HUES48 (cell line): ENCODE results near the gene TMED8.

Source experiments
- H3K27ac ChIP-seq: one replicate; pipeline ENCODE4 v1.7.0; 2013; ENCODE audit warnings: low read depth, low read length, inconsistent platforms
- H3K27me3 ChIP-seq: 2 replicates; pipeline ENCODE4 v1.6.1; 2013; ENCODE audit warnings: mild to moderate bottlenecking, low read length; ENCODE audit not compliant: control insufficient read depth, insufficient read depth
- H3K36me3 ChIP-seq: 2 replicates; pipeline ENCODE4 v1.6.1; 2013; ENCODE audit warnings: low read length; ENCODE audit not compliant: control insufficient read depth, insufficient read depth
- H3K4me1 ChIP-seq: 2 replicates; pipeline ENCODE4 v1.6.1; 2013; ENCODE audit warnings: mild to moderate bottlenecking, low read length; ENCODE audit not compliant: control insufficient read depth, insufficient read depth
- H3K4me3 ChIP-seq: 2 replicates; pipeline ENCODE4 v1.5.1; 2013; ENCODE audit warnings: mild to moderate bottlenecking, low read depth, low read length
- H3K9ac ChIP-seq: 2 replicates; pipeline ENCODE4 v1.6.1; 2013; ENCODE audit warnings: mild to moderate bottlenecking, low read depth, low read length, moderate library complexity
- H3K9me3 ChIP-seq: 2 replicates; pipeline ENCODE4 v1.6.1; 2013; ENCODE audit warnings: low read length; ENCODE audit not compliant: control insufficient read depth, insufficient read depth

The TMED8 gene

DNA sequence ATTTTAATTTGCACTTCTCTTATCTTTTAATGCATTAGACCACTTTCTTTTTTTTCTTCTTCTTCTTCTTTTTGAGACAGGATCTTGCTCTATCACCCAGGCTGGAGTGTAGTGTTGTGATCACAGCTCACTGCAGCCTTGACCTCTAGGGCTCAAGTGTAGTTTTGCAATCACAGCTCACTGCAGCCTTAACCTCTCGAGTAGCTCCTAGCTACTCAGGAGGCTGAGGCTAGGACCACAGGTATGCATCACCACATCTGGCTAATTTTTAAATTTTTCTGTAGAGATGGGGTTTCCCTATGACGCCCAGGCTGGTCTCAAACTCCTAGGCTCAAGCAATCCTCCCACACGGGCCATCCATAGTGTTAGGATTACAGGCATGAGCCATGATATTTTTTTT, 12.7 kb downstream of the TMED8 start:
- no peaks in the 10 kb centered on the region for H3K4me1 ChIP-seq
- H3K9me3 ChIP-seq = no peaks in the 10 kb centered on the region
- H3K4me3 ChIP-seq = no peak overlapping the region
- H3K9ac ChIP-seq = no peak overlapping the region
- H3K27ac ChIP-seq = no peak overlapping the region
- no peaks in the 10 kb centered on the region for H3K27me3 ChIP-seq
- H3K36me3 ChIP-seq = no peaks in the 10 kb centered on the region

DNA sequence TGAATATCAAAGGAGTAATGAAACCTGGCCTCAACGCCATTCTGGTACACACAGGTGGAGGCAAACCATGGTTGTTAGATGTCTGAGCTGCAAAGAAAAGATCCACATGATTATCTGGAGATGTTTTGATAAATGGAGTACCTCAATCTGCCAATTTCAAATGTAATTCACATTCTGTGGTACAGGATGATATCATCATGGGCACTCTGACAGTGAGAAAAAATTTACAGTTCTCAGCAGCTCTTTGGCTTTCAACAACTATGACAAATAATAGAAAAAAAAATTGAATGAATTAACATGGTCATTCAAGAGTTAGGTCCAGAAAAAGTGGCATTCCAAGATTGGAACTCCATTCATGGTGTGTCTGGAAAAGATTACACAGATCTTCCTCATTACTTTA, 17.3 kb downstream of the TMED8 start:
- Histone ChIP-seq H3K36me3 (no peaks in the 10 kb centered on the region), H3K27me3 (no peaks in the 10 kb centered on the region), H3K9ac (no peak overlapping the region), H3K9me3 (no peaks in the 10 kb centered on the region), H3K4me1 (no peaks in the 10 kb centered on the region), H3K4me3 (no peak overlapping the region), H3K27ac (no peak overlapping the region)

GRCh38 chr14:77356899-77357298, 20.0 kb downstream of the TMED8 start:
- H3K36me3 ChIP-seq = no peaks in the 10 kb centered on the region
- no peak overlapping the region for H3K27ac ChIP-seq
- no peak overlapping the region for H3K4me3 ChIP-seq
- no peaks in the 10 kb centered on the region for H3K27me3 ChIP-seq
- H3K9me3 ChIP-seq = no peaks in the 10 kb centered on the region
- no peak overlapping the region for H3K9ac ChIP-seq
- H3K4me1 ChIP-seq = no peaks in the 10 kb centered on the region

- no peak overlapping the region for H3K27ac ChIP-seq
- no peaks in the 10 kb centered on the region for H3K36me3 ChIP-seq
- H3K4me1 ChIP-seq = no peaks in the 10 kb centered on the region
- H3K9ac ChIP-seq = no peak overlapping the region
- no peaks in the 10 kb centered on the region for H3K27me3 ChIP-seq
- no peak overlapping the region for H3K4me3 ChIP-seq
- no peaks in the 10 kb centered on the region for H3K9me3 ChIP-seq
These were observed 21.1 kb downstream of the TMED8 start for GRCh38 chr14:77355811-77356210.

- no peaks in the 10 kb centered on the region for H3K4me1 ChIP-seq
- no peak overlapping the region for H3K9ac ChIP-seq
- H3K36me3 ChIP-seq = peaks cover 4% of the 10 kb centered on the region; the same call in 1 of the 2 replicates
- H3K9me3 ChIP-seq = no peaks in the 10 kb centered on the region
- H3K27me3 ChIP-seq = no peaks in the 10 kb centered on the region
- H3K4me3 ChIP-seq = no peak overlapping the region
- no peak overlapping the region for H3K27ac ChIP-seq
These were observed 23.3 kb downstream of the TMED8 start for GRCh38 chr14:77353469-77354141.

DNA sequence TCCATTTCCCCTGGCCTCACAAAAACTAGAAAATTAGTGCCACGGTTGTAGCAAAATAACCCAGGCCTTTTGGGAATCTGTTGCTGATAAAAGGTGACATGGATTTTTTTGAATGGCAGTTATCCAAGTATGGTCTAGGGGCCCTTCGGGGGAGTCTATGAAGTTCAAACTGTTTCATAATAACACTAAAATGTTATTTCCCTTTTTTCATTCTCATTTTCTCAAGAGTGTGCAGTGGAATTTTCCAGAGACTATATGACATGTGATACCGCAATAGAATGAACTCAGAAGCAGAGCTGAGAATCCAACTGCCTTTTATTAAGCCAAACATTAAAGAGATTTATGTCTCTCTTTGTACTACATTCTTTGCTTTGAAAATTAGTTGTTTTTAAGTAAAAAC, 29.1 kb downstream of the TMED8 start:
- Histone ChIP-seq H3K27ac (no peak overlapping the region), H3K36me3 (peaks cover 4% of the 10 kb centered on the region; the same call in 1 of the 2 replicates), H3K9me3 (no peaks in the 10 kb centered on the region), H3K4me3 (no peak overlapping the region), H3K9ac (no peak overlapping the region), H3K4me1 (peaks cover 12% of the 10 kb centered on the region), H3K27me3 (no peaks in the 10 kb centered on the region)

DNA sequence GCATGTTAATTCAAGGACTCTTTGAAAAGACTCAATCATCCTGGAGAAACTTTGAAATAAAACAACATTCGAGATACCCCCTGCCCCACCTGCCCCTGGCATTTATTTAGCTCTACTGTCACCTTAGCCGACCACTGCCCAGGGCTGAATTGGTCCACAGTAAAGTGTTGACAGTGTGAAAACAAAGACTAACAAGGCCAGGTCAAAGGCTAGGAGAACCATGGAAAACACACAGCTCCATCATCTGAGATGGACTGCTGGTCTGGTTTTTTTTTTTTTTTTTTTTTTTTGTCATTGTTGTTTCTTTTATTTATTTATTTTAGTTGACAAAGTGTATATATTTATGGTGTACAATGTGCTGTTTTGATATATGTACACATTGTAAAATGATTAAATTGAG, 30.4 kb downstream of the TMED8 start:
- Histone ChIP-seq H3K9ac (no peak overlapping the region), H3K27me3 (no peaks in the 10 kb centered on the region), H3K4me3 (no peak overlapping the region), H3K27ac (no peak overlapping the region), H3K4me1 (peaks cover 17% of the 10 kb centered on the region), H3K9me3 (no peaks in the 10 kb centered on the region), H3K36me3 (peaks cover 9% of the 10 kb centered on the region; the same call in 1 of the 2 replicates)

GRCh38 chr14:77344377-77344996, 32.4 kb downstream of the TMED8 start:
- no peak overlapping the region for H3K27ac ChIP-seq
- peaks cover 6% of the 10 kb centered on the region; the same call in 1 of the 2 replicates for H3K36me3 ChIP-seq

GRCh38 chr14:77343662-77344061, 33.2 kb downstream of the TMED8 start:
- Histone ChIP-seq H3K4me3 (no peak overlapping the region), H3K4me1 (peaks cover 39% of the 10 kb centered on the region), H3K27me3 (no peaks in the 10 kb centered on the region), H3K9me3 (no peaks in the 10 kb centered on the region), H3K36me3 (peaks cover 6% of the 10 kb centered on the region; the same call in 1 of the 2 replicates), H3K27ac (no peak overlapping the region), H3K9ac (no peak overlapping the region)

More at GRCh38 chr14:77344377-77344996, 32.4 kb downstream of the TMED8 start:
- H3K9me3 ChIP-seq = no peaks in the 10 kb centered on the region
- H3K4me1 ChIP-seq = peaks cover 31% of the 10 kb centered on the region
- H3K9ac ChIP-seq = no peak overlapping the region
- no peaks in the 10 kb centered on the region for H3K27me3 ChIP-seq
- H3K4me3 ChIP-seq = no peak overlapping the region

DNA sequence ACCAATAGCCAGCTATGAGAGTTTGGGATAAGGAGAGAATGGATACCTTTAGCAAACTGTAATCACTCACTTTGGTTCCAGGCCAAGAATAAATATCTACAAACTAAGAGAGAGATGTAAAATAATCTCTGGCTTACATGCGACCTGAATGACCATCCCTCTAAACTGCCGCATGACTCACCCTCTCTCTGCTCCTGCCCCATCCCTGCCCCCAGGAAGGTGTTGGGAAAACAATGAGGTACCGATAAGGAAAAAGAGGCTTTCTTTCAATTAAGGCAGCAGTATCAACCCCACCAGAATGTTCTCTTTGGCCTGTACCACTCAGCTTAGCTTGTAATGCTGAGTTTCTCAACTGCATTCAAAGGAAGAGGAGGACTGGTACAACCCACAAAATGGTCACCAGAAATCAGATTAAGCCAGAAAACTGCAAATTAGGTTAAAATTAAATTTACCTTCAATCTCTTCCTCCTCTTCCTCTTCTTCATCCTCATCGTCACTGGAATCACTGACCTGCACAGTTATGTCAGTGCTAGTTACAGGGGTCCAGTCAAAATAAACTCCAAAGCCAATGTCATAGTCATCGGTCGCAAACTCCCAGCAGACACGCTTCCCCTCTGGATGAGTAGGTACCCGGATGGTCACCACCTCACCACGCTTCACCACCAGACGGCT, 34.0 kb downstream of the TMED8 start:
- H3K9me3 ChIP-seq = no peaks in the 10 kb centered on the region
- H3K4me3 ChIP-seq = no peak overlapping the region
- H3K4me1 ChIP-seq = peaks cover 46% of the 10 kb centered on the region
- peaks cover 6% of the 10 kb centered on the region; the same call in 1 of the 2 replicates for H3K36me3 ChIP-seq
- no peak overlapping the region for H3K27ac ChIP-seq
- H3K9ac ChIP-seq = no peak overlapping the region
- no peaks in the 10 kb centered on the region for H3K27me3 ChIP-seq

DNA sequence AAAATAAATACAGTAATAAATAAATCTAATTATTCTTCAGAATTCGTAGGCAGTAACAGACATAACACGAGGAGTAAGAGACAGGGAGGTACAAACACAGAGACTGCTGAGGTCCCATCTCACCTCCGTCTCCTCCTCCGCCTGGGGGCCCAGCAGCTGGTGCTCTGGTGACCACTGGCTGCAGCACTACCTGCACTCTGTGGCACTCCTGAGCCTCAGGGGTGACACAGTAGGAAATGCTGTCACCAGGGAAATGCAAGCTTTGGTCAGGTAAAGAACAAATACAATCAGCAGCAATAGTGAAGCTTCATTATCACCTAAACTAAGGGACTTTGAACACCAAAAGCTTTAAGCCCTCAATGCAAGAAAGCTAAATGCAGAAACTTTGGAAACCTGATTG, 36.5 kb downstream of the TMED8 start:
- H3K4me1 ChIP-seq = peaks cover 69% of the 10 kb centered on the region
- no peaks in the 10 kb centered on the region for H3K27me3 ChIP-seq
- no peak overlapping the region for H3K9ac ChIP-seq
- H3K9me3 ChIP-seq = no peaks in the 10 kb centered on the region
- H3K27ac ChIP-seq = no peak overlapping the region
- peaks cover 6% of the 10 kb centered on the region; the same call in 1 of the 2 replicates for H3K36me3 ChIP-seq
- no peak overlapping the region for H3K4me3 ChIP-seq
